Embryonic facial prominence (tissue), 1 donor: ENCODE results near the gene UNC5A.
"Not testable (repeated sequence)": the region's sequence is repeated elsewhere in the genome, so short reads cannot be mapped to it uniquely, and the experiment has no call there.

Experiments
- DNase-seq: peaks from one replicate; pipeline ENCODE4 v3.0.0-alpha.2; 2016; ENCODE audit errors: extremely low spot score

Gene UNC5A

DNA sequence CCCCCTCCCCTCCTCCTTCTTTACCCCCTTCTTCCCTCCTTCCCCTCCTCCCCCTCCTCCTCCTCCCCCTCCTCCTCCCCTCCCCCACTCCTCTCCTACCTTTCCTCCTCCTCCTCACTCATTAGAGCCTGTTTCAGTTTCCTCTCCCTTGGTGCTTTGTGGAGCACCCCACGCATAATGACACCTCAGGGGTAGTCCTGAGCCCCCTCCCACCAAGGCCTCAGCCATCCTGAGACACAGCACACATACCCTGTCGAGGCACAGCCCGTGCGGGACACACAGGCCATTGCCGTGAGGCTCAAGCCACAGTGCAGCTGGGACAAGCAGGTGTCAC lies 53.4 kb downstream of the UNC5A start:
- no peak for DNase-seq

DNA sequence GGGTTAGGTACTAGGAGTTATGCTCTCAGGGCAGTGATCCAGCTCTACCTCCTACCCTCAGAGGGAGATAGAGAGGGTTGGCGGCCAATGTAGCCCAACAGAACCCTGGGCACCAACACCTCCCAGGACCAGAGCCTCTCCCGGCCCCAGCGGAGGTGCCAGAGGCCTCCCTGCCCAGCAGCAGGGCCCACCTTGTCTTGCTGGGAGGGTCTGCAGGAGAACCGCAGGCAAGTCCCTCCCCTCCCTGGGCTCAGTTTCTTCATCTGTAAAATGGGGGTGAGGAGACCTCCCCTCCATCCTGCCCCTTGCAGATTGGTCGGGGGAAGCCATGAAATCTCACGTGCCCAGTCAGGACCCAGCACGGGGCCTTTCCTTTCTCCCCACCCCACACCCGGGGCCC lies 54.4 kb downstream of the UNC5A start:
- DNase-seq: no peak

DNA sequence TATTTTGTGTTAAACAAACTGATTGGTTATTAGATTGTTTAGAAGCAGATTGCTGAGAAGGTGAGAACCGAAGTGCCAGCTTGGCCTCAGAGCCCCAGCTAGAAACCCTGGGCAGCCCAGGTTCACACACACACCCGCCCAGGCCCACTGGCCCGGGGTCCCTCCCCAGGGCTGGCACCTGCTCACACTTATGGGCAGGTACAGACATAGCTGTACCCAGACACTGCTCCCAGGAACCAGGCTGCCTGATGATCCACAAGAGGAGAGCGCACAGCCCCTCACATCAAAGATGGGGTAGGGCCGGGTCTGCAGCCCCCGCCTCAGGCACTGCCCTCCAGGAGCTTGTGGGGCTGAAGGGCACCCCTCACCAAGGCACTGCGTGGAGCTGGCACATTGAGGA lies 55.6 kb downstream of the UNC5A start:
- no peak for DNase-seq

DNA sequence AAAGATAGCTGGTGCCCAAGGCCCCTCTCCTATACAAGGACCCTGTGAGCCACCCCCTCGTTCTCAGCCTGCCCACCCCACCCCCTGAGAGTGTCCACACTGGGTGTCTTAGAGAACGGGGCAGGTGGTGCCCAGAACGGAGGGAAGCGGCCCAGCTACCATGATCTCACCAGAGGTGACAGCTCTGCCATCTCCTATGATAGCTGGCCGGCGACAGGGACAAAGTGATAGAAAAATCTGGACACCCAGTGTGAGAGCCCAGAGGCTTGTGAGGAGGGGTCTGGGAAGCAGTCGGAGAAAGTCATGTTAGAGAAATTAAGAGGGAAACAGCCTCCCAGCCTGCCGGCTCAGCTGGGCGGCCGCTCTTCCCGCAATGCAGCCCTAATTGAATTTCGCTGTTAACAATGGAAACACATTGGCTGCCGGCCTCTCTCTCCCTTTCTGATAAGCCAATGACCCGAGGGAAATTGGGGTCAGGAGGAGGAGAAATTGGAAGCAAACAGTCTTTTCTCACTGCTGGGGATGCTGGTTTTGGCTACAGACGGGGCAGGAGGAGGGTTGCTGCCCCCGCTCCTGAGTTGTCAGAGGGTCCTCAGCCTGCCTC lies 56.5 kb downstream of the UNC5A start:
- no peak for DNase-seq

DNA sequence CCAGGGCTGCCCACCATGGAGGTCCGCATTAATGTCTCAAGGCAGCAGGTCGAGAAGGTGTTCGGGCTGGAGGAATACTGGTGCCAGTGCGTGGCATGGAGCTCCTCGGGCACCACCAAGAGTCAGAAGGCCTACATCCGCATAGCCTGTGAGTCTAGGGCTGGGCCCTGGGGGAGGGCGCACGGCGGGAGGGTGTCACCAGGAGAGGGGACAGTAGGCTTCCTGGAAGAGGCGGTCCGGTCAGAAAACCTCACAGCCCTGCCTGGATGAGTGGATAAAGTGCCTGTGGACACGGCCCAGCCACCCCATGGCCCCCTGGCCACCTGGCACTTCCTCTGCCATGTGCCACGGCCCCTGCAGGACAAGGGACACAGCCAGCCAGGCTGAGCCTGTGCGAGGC lies 57.8 kb downstream of the UNC5A start:
- no peak for DNase-seq

DNA sequence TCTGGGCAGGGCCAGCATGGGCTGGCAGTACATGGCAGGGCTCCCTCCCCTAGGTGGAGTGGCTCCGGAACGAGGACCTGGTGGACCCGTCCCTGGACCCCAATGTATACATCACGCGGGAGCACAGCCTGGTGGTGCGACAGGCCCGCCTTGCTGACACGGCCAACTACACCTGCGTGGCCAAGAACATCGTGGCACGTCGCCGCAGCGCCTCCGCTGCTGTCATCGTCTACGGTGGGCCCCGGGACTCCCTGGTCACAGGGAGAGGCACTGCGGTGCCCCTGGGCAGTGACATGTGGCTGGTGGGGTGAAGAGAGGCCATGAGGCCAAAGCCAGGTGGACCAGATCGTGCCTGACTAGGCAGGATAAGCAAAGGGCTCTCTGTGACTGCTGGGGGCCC lies 58.4 kb downstream of the UNC5A start:
- no peak for DNase-seq

DNA sequence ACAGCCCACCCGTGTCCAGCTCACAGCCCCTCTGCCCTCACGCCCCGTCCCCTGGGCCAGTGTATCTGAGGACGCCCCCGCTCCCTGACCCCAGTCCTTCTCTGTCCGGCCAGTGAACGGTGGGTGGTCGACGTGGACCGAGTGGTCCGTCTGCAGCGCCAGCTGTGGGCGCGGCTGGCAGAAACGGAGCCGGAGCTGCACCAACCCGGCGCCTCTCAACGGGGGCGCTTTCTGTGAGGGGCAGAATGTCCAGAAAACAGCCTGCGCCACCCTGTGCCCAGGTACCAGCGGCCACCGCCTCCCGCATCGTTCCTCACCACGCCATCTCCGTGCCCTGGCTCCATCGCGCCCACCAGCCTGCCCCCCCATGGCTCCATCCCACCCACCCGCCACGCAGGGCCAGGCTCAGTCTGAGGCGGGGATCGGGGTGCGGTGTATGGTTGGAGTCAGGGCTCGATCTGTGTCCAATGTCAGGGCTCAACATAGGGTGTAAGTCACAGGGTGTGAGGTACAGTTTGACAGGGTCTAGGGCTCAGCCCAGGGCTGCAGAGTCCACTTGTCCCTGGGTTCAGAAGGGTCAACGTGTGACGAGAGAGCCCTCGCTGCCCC lies 59.2 kb downstream of the UNC5A start:
- no peak for DNase-seq

DNA sequence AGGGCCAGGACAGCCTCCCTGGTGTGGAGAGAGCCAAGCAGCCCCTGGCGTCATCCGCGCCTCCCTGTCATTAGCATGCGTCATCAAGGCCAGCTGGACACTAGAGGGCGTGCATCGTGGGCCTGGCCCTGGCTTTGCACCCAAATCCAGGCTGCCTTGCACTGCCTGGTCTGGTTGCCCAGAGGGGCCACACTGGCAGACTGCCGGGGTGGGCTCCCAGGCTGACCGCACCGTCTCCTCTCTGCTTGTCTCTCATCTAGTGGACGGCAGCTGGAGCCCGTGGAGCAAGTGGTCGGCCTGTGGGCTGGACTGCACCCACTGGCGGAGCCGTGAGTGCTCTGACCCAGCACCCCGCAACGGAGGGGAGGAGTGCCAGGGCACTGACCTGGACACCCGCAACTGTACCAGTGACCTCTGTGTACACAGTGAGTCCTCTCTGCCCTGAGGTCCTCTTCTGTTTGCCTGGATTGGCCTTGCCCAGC lies 59.8 kb downstream of the UNC5A start:
- DNase-seq: no peak

DNA sequence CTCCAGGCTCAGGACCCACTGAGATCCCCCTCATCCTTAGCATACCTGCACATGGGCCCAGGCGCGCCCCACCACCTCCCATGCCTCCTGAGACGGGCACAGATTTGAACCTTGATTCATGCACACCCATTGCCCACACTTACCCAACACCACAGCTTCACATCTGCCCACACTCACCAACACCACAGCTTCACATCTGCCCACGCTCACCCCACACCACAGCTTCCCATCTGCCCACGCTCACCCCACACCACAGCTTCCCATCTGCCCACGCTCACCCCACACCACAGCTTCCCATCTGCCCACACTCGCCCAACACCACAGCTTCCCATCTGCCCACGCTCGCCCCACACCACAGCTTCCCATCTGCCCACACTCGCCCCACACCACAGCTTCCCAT lies 60.3 kb downstream of the UNC5A start:
- not testable (repeated sequence) for DNase-seq

DNA sequence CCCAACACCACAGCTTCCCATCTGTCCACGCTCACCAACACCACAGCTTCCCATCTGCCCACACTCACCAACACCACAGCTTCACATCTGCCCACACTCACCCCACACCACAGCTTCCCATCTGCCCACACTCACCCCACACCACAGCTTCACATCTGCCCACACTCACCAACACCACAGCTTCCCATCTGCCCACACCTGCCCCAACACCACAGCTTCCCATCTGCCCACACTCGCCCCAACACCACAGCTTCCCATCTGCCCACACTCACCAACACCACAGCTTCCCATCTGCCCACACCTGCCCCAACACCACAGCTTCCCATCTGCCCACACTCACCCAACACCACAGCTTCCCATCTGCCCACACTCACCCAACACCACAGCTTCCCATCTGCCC lies 62.2 kb downstream of the UNC5A start:
- DNase-seq: not testable (repeated sequence)

DNA sequence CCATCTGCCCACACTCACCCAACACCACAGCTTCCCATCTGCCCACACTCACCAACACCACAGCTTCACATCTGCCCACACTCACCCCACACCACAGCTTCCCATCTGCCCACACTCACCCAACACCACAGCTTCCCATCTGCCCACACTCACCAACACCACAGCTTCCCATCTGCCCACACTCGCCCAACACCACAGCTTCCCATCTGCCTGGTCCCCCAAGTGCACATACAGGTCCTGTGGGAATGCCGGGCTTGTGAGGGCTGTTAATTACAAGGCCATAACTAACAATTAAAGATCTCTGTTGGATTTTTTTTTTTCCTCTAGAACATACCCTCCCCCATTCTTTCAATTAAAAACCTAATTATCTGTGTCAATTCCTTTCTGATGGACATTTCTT lies 62.7 kb downstream of the UNC5A start:
- DNase-seq: not testable (repeated sequence)

DNA sequence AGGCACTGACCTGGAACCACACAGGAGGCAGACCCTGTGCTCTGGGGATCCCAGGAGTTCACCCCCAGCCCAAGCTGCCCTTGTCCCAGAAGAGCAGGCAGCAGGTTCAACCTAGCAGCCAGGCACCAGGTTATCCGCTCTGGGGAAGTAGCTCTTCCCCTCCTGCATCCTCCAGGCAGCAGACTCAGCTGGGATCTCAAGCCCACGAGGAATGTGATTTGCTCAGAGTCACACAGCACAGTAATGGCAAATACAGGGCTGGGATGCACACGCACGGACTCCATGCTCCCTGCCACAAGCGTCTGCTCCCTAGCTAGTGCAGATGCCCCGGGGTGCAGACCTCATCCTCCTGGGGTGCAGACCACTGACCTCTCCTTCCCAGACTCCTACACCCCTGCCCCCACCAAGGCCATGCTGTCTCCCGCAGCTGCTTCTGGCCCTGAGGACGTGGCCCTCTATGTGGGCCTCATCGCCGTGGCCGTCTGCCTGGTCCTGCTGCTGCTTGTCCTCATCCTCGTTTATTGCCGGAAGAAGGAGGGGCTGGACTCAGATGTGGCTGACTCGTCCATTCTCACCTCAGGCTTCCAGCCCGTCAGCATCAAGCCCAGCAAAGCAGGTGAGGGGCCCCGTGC lies 63.3 kb downstream of the UNC5A start:
- DNase-seq: no peak

DNA sequence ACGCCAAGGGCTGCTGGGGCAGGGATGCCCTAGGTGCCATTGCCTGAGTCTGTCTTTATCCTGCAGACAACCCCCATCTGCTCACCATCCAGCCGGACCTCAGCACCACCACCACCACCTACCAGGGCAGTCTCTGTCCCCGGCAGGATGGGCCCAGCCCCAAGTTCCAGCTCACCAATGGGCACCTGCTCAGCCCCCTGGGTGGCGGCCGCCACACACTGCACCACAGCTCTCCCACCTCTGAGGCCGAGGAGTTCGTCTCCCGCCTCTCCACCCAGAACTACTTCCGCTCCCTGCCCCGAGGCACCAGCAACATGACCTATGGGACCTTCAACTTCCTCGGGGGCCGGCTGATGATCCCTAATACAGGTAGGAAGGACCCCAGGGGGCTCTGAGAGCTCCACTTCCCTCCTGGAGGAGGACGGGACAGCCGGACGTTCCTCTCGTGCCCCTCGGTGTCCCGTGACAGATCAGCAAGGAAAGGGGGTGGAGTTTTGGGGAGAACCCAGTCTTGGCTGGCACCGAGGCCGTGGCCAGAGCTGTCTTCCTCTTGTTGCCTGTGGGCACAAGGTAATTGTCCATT lies 63.9 kb downstream of the UNC5A start:
- DNase-seq: no peak

DNA sequence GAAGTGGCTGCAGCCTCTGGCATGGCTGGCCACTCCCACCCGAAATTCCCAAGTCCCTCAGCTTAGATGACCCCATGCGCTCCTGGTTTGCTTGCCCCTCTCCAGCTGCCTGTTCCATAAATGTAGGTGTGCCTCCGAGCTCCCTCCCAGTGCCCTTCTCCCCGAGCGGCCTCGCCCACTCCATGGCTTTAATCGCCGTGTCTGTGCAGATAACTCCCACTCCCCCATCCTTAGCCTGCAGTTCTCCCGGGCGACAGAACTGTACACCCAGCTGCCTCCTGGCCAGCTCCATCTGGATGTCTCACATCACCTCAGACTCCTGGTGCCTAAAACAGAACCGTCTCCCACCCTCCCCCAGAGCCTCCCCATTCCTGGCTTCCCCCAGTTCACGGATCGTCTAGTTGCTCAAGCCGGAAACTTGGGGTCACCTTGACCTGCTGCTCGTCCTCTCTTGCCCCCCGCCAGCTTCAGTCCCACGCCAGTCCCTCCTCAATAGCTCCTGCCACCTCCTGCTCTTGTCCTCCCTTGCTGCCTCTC lies 64.7 kb downstream of the UNC5A start:
- DNase-seq: no peak

DNA sequence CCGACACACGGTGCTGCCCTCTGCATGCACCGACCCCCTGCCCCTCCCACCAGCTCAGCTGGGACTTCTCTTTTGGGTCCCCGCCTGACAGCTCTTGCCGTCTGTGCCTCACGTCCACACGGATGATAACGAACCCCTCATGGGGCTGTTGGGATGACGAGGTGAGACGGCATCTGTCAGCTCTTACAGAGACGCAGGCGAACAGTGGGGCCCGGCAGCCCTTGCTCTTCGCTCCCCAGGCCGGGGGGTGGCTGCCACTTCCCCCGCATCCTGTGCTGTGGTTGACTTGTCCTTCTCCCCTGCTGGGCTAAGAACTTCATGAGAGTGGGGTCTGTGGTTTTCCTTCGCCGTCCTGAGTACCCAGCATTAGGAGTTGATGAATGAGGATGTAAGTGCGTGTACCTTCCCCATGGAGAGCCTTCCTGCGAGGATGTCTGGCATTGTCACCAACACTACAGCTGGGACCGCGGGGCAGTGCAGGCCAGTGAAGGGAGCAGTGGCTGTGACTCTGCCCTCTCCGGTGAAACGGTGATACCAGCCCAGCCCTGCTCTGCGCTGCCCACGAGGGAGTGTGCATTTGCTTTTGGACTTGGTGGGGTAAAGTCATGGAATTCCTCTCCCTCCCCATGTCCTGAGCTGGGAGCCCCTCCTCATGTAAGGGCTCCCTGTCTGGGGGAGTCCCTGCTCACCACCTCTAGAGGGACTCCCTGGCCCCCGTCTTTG lies 65.6 kb downstream of the UNC5A start:
- DNase-seq: no peak

DNA sequence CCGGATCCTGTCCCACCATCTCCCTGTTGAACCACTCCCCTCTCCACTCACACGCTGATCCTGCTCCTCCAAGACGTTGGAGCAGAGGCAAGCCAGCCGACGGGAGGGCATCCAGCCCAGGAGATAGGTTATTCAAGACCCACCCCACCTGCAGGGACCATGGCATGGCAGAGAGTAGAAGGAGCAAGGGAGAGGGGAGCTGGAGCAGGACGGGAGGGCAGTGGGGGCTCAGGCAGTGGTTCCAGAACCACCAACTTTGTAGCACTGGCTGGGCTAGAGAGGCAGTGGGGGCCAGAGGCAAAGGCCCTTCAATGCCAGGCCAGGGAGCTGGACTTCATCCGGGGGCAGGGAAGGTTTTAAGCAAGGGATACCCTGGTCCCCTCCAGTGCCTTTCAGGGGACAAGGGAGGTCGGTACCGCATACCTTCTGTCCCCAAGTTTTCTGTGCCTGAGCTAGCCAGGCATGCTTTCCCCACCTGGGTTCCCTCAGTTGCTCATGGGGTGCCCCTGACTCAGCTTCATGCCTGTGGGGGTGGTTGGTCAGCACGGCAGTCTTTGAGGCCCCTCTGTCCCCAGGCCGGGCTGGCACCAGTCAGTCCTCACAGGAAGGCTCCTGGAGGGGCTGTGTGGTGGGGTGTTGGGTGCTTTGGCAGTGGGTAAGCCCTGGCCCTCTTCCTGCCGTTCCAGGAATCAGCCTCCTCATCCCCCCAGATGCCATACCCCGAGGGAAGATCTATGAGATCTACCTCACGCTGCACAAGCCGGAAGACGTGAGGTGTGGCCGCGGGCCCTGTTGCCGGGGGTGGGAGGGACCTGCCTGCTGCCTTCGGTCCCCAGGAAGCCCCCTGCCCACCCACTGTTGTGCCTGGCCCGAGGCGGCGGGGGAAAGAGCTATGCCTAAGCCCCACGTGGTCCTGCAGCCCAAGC lies 66.4 kb downstream of the UNC5A start:
- no peak for DNase-seq

DNA sequence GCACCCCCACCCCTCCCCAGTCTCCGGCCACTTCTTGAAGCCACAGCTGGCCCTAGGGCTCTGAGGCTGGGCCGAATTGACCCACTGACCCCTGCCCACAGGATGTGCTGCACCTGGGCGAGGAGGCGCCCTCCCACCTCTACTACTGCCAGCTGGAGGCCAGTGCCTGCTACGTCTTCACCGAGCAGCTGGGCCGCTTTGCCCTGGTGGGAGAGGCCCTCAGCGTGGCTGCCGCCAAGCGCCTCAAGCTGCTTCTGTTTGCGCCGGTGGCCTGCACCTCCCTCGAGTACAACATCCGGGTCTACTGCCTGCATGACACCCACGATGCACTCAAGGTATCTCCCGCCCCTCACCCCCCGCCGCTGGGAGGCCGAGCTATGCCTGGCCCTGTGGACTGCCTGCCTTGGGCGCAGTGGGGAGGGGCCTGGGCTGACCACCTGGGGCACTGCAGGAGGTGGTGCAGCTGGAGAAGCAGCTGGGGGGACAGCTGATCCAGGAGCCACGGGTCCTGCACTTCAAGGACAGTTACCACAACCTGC lies 67.5 kb downstream of the UNC5A start:
- no peak for DNase-seq

DNA sequence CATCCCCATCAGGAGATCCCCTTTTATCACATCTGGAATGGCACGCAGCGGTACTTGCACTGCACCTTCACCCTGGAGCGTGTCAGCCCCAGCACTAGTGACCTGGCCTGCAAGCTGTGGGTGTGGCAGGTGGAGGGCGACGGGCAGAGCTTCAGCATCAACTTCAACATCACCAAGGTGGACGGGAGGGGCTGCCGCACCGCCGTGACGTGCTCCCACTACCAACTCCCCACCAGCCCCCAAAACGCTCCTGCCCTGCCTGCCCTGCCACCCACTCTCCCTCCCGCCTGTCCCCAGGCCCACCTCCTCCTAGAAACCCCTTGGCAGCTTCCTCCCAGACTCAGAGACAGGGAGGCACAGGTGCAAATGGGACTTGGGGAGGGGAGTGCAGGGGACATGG lies 68.1 kb downstream of the UNC5A start:
- DNase-seq: no peak

DNA sequence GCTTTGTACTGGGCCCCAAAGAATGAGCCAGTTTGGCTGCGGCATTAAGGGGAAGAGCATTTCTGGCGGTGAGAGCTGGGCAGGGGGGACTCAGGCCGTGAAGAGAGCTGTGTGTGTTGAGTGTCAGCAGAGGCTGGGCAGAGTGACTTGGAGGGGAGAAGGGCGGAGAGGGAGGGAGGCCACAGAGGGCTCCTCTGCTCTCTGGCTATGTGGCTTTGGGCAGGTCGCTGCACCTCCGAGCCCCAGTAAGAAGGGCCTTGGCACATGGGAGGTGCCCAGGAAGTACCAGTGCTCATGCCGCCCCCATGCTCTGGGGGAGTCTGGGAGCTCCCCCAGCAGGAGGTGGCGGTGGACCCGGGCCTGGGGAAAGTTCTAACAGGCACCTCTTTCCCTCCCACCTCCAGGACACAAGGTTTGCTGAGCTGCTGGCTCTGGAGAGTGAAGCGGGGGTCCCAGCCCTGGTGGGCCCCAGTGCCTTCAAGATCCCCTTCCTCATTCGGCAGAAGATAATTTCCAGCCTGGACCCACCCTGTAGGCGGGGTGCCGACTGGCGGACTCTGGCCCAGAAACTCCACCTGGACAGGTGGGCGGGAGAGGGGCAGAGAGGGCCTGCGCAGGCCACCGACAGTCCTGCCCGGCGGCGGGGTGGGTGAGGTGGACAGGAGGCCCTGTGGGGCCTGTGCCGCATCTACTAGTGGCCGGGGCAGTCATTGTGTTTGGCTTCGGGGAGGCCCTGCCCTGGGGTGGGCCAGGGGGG lies 68.7 kb downstream of the UNC5A start:
- no peak for DNase-seq
